Caco-2 (cell line): ENCODE results near the gene SLC39A11. TPM values are rescaled to one million over a fixed set of nuclear protein-coding genes. Genes with fewer than 3 reads are reported as not detected.

Experiments used
- BruUV-seq: library from RNA; stranded (reverse); fragments of 400-500 nt; replicated peaks from 2 replicates; lab custom pipeline; 2021; lab: Mats Ljungman, UMichigan
- CTCF ChIA-PET: fragments of 300-600 bp; sonication (Branson Sonifier 250); formaldehyde crosslinking; loops from one replicate; lab custom pipeline; 2022; ENCODE audit warnings: antibody characterized with exemption; lab: Charles Lee
- POLR2A ChIA-PET: fragments of 300-600 bp; sonication (Branson Sonifier 250); formaldehyde crosslinking; loops from one replicate; lab custom pipeline; 2022; ENCODE audit warnings: antibody characterized with exemption; lab: Charles Lee
- DNase-seq, 2 experiments: peaks; one replicate each; pipeline versions ENCODE4 v3.0.0 to v3.0.0-alpha.2; 2020 to 2022
- H3K27me3 ChIP-seq: replicated peaks from 2 replicates; pipeline ENCODE4 v1.6.0; 2011; ENCODE audit warnings: low read length; ENCODE audit not compliant: control insufficient read depth, insufficient read depth
- H3K36me3 ChIP-seq: 2 replicates; pipeline ENCODE4 v1.5.1; 2011; ENCODE audit warnings: low read length; ENCODE audit not compliant: control insufficient read depth, insufficient read depth
- H3K4me1 ChIP-seq: fragments of 250-450 bp; sonication (Bioruptor Pico); 2 replicates; pipeline ENCODE4 v1.5.1; 2020; ENCODE audit warnings: mild to moderate bottlenecking
- H3K4me3 ChIP-seq: 2 replicates; pipeline ENCODE4 v1.5.1; 2011; ENCODE audit warnings: low read depth, mild to moderate bottlenecking, control low read depth, low read length
- H3K9me3 ChIP-seq: fragments of 250-450 bp; sonication (Bioruptor Pico); 2 replicates; pipeline ENCODE4 v1.5.1; 2020; ENCODE audit warnings: mild to moderate bottlenecking, moderate library complexity
- H3K27ac Mint-ChIP-seq: one replicate; pipeline ENCODE4 v1.8.0; 2022; ENCODE audit warnings: mixed read lengths; ENCODE audit not compliant: unreplicated experiment
- H3K27me3 Mint-ChIP-seq: one replicate; pipeline ENCODE4 v1.8.0; 2022; ENCODE audit warnings: mixed read lengths; ENCODE audit not compliant: insufficient read depth, unreplicated experiment
- H3K36me3 Mint-ChIP-seq: one replicate; pipeline ENCODE4 v1.8.0; 2022; ENCODE audit warnings: mild to moderate bottlenecking, mixed read lengths; ENCODE audit not compliant: insufficient read depth, unreplicated experiment
- H3K4me1 Mint-ChIP-seq: one replicate; pipeline ENCODE4 v1.8.0; 2022; ENCODE audit warnings: low read depth, mixed read lengths; ENCODE audit not compliant: unreplicated experiment
- H3K4me3 Mint-ChIP-seq: one replicate; pipeline ENCODE4 v1.8.0; 2022; ENCODE audit warnings: mild to moderate bottlenecking, moderate library complexity, mixed read lengths; ENCODE audit not compliant: unreplicated experiment
- H3K9me3 Mint-ChIP-seq: one replicate; pipeline ENCODE4 v1.8.0; 2022; ENCODE audit warnings: mixed read lengths; ENCODE audit not compliant: unreplicated experiment
- CTCF ChIP-seq, 2 experiments: fragments of 200-600 bp in 1 of 2; IDR thresholded peaks; 1 replicate in 1 of 2; 2 replicates in 1 of 2; pipeline versions ENCODE4 v1.5.1 to v1.8.0; 2011 to 2022; ENCODE audit warnings: antibody characterized with exemption in 1 of 2, control low read depth in 1 of 2, inconsistent platforms in 1 of 2, low read depth in 1 of 2, low read length in 1 of 2, mild to moderate bottlenecking in 1 of 2, moderate library complexity in 1 of 2; ENCODE audit not compliant: insufficient read depth in 1 of 2, severe bottlenecking in 1 of 2, unreplicated experiment in 1 of 2
- intact Hi-C: fragments of 100-400 bp; cut with micrococcal nuclease; formaldehyde crosslinking; loops from one replicate; pipeline ENCODE4 v1.10.0; 2022; ENCODE audit not compliant: unreplicated experiment
- total RNA-seq: library from RNA; stranded (reverse); gene quantifications from 2 replicates; pipeline ENCODE4 v1.2.3, GENCODE V29; 2022

SLC39A11 gene
- total RNA-seq, 1 experiment from 2014 or later = 26.4 TPM

- Histone ChIP-seq H3K36me3 (no peaks in the 10 kb centered on the region), H3K4me3 (no peak overlapping the region), H3K4me1 (no peaks in the 10 kb centered on the region), H3K27me3 (no peaks in the 10 kb centered on the region), H3K9me3 (0 out of 2 replicates have a peak, but pooled peaks cover 5% of the 10 kb centered on the region)
- no TSS peak for BruUV-seq
- ChIA-PET POLR2A (no interaction called here), CTCF (no interaction called here)
- Mint-ChIP-seq H3K27ac (no peak overlapping the region), H3K36me3 (no peaks in the 10 kb centered on the region), H3K27me3 (no peaks in the 10 kb centered on the region), H3K4me3 (no peak overlapping the region), H3K9me3 (no peaks in the 10 kb centered on the region), H3K4me1 (no peaks in the 10 kb centered on the region)
- intact Hi-C loops = no loop called here
- TF ChIP-seq CTCF (IDR thresholded peaks at IDR 0.05; ENCODE audit: insufficient read depth in 1 of 2, low read depth in 1 of 2, low read length in 1 of 2, severe bottlenecking in 1 of 2, unreplicated experiment in 1 of 2) = no peak
- no peak for DNase-seq
Measured at GRCh38 chr17:72756256-72756655, 336.2 kb downstream of the SLC39A11 start.

- ChIA-PET CTCF (no interaction called here), POLR2A (no interaction called here)
- H3K27me3 Mint-ChIP-seq = no peaks in the 10 kb centered on the region
- Histone ChIP-seq H3K4me3 (no peak overlapping the region), H3K4me1 (peaks cover under 1% of the 10 kb centered on the region; the same call in 1 of the 2 replicates), H3K27me3 (no peaks in the 10 kb centered on the region), H3K36me3 (no peaks in the 10 kb centered on the region), H3K9me3 (0 out of 2 replicates have a peak, but pooled peaks cover 5% of the 10 kb centered on the region)
- no peak for DNase-seq
- no peak overlapping the region for H3K27ac Mint-ChIP-seq
- no peak overlapping the region for H3K4me3 Mint-ChIP-seq
- H3K9me3 Mint-ChIP-seq = no peaks in the 10 kb centered on the region
- H3K4me1 Mint-ChIP-seq = no peaks in the 10 kb centered on the region
- no TSS peak for BruUV-seq
- H3K36me3 Mint-ChIP-seq = no peaks in the 10 kb centered on the region
- intact Hi-C loops = no loop called here
- no peak for TF ChIP-seq CTCF (IDR thresholded peaks at IDR 0.05; ENCODE audit: insufficient read depth in 1 of 2, low read depth in 1 of 2, low read length in 1 of 2, severe bottlenecking in 1 of 2, unreplicated experiment in 1 of 2)
Measured at GRCh38 chr17:72754513-72754912, 338.0 kb downstream of the SLC39A11 start.

GRCh38 chr17:72751746-72752145, 340.7 kb downstream of the SLC39A11 start:
- ChIA-PET CTCF (no interaction called here), POLR2A (no interaction called here)
- no peaks in the 10 kb centered on the region for H3K9me3 Mint-ChIP-seq
- Histone ChIP-seq H3K4me1 (peaks cover 11% of the 10 kb centered on the region), H3K4me3 (no peak overlapping the region), H3K9me3 (0 out of 2 replicates have a peak, but pooled peaks cover 5% of the 10 kb centered on the region), H3K36me3 (no peaks in the 10 kb centered on the region), H3K27me3 (no peaks in the 10 kb centered on the region)
- no peak for DNase-seq
- no peak overlapping the region for H3K4me3 Mint-ChIP-seq
- no peak overlapping the region for H3K27ac Mint-ChIP-seq
- no peaks in the 10 kb centered on the region for H3K4me1 Mint-ChIP-seq
- no peaks in the 10 kb centered on the region for H3K36me3 Mint-ChIP-seq
- H3K27me3 Mint-ChIP-seq = no peaks in the 10 kb centered on the region
- TF ChIP-seq CTCF (IDR thresholded peaks at IDR 0.05; ENCODE audit: insufficient read depth in 1 of 2, low read depth in 1 of 2, low read length in 1 of 2, severe bottlenecking in 1 of 2, unreplicated experiment in 1 of 2) = no peak
- no TSS peak for BruUV-seq
- intact Hi-C loops = no loop called here
